ENCODE measurements around the gene GRIA4.

Gene GRIA4

GRCh38 chr11:105589346-105589745, 20.5 kb upstream of the GRIA4 start:
- TF ChIP-seq CTCF (IDR thresholded peaks at IDR 0.05; ENCODE audit: borderline replicate concordance, insufficient read depth, low read depth, low read length) = no peak

GRCh38 chr11:105592035-105592434, 17.8 kb upstream of the GRIA4 start:
- no peak overlapping the region for H3K4me3 ChIP-seq (ENCODE audit: low read depth, low read length)
- no peak for TF ChIP-seq CTCF (IDR thresholded peaks at IDR 0.05; ENCODE audit: borderline replicate concordance, insufficient read depth, low read depth, low read length)

More at GRCh38 chr11:105589346-105589745, 20.5 kb upstream of the GRIA4 start:
- no peak overlapping the region for H3K4me3 ChIP-seq (ENCODE audit: low read depth, low read length)

GRCh38 chr11:105598371-105598770, 11.5 kb upstream of the GRIA4 start:
- TF ChIP-seq CTCF (IDR thresholded peaks at IDR 0.05; ENCODE audit: borderline replicate concordance, insufficient read depth, low read depth, low read length) = no peak
- no peak overlapping the region for H3K4me3 ChIP-seq (ENCODE audit: low read depth, low read length)

- H3K4me3 ChIP-seq (ENCODE audit: low read depth, low read length) = no peak overlapping the region
- TF ChIP-seq CTCF (IDR thresholded peaks at IDR 0.05; ENCODE audit: borderline replicate concordance, insufficient read depth, low read depth, low read length) = no peak
Measured at GRCh38 chr11:105603156-105603555, 6.7 kb upstream of the GRIA4 start.

- peak; percentile 45; the same call in 1 of the 2 replicates for TF ChIP-seq CTCF (IDR thresholded peaks at IDR 0.05; ENCODE audit: borderline replicate concordance, insufficient read depth, low read depth, low read length)
- no peak overlapping the region for H3K4me3 ChIP-seq (ENCODE audit: low read depth, low read length)
Measured at GRCh38 chr11:105609341-105609781, 512 bp upstream of the GRIA4 start.

- TF ChIP-seq CTCF (IDR thresholded peaks at IDR 0.05; ENCODE audit: borderline replicate concordance, insufficient read depth, low read depth, low read length) = no peak
- no peak overlapping the region for H3K4me3 ChIP-seq (ENCODE audit: low read depth, low read length)
Measured at GRCh38 chr11:105610871-105611571, 1.1 kb downstream of the GRIA4 start.
